ENCODE measurements around the gene RASGEF1C. TPM values are rescaled to one million over a fixed set of nuclear protein-coding genes. Genes with fewer than 3 reads are reported as not detected.

The RASGEF1C gene
- total RNA-seq, 4 donors from 2014 or later: 1.7 TPM; not detected in 3

GRCh38 chr5:180206993-180207392, 2.0 kb downstream of the RASGEF1C start:
- TF ChIP-seq CTCF (IDR thresholded peaks at IDR 0.05) (no peak), POLR2A (IDR thresholded peaks at IDR 0.05) (no peak)
- no peaks in the 10 kb centered on the region for H3K36me3 ChIP-seq
- no peak overlapping the region for H3K4me3 ChIP-seq
- no peak overlapping the region for H3K27ac ChIP-seq
- H3K9me3 ChIP-seq: no peaks in the 10 kb centered on the region
- no peak for DNase-seq
- peaks cover 0 to 5% of the 10 kb centered on the region in 2 donors for H3K27me3 ChIP-seq
- H3K4me1 ChIP-seq: peaks cover 0 to 5% (median 0%) of the 10 kb centered on the region in 4 donors

- Histone ChIP-seq H3K4me1 (peaks cover 0 to 5% (median 0%) of the 10 kb centered on the region in 4 donors), H3K27ac (no peak overlapping the region), H3K27me3 (peaks cover 0 to 5% of the 10 kb centered on the region in 2 donors), H3K9me3 (no peaks in the 10 kb centered on the region), H3K36me3 (no peaks in the 10 kb centered on the region), H3K4me3 (no peak overlapping the region)
- no peak for TF ChIP-seq POLR2A (IDR thresholded peaks at IDR 0.05)
- no peak for TF ChIP-seq CTCF (IDR thresholded peaks at IDR 0.05)
- DNase-seq: no peak
Observed at GRCh38 chr5:180205916-180206315, 3.1 kb downstream of the RASGEF1C start.

GRCh38 chr5:180204276-180204819, 4.7 kb downstream of the RASGEF1C start:
- no peak for DNase-seq
- TF ChIP-seq POLR2A (IDR thresholded peaks at IDR 0.05) (no peak), CTCF (IDR thresholded peaks at IDR 0.05) (no peak)
- no peaks in the 10 kb centered on the region for H3K36me3 ChIP-seq

GRCh38 chr5:180202939-180203573, 6.0 kb downstream of the RASGEF1C start:
- H3K27ac ChIP-seq: no peak overlapping the region
- no peak overlapping the region for H3K4me3 ChIP-seq
- no peaks in the 10 kb centered on the region for H3K9me3 ChIP-seq
- no peaks in the 10 kb centered on the region for H3K36me3 ChIP-seq
- no peak for TF ChIP-seq POLR2A (IDR thresholded peaks at IDR 0.05)
- no peak for TF ChIP-seq CTCF (IDR thresholded peaks at IDR 0.05)
- no peak for DNase-seq
- peaks cover 0 to 5% of the 10 kb centered on the region in 2 donors for H3K27me3 ChIP-seq
- no peaks in the 10 kb centered on the region for H3K4me1 ChIP-seq

More at GRCh38 chr5:180204276-180204819, 4.7 kb downstream of the RASGEF1C start:
- Histone ChIP-seq H3K4me1 (peaks cover 0 to 5% (median 0%) of the 10 kb centered on the region in 4 donors), H3K4me3 (no peak overlapping the region), H3K27me3 (peaks cover 0 to 5% of the 10 kb centered on the region in 2 donors), H3K27ac (no peak overlapping the region), H3K9me3 (no peaks in the 10 kb centered on the region)

GRCh38 chr5:180201051-180201987, 7.7 kb downstream of the RASGEF1C start:
- Histone ChIP-seq H3K27me3 (no peaks in the 10 kb centered on the region), H3K36me3 (no peaks in the 10 kb centered on the region), H3K9me3 (no peaks in the 10 kb centered on the region), H3K4me1 (no peaks in the 10 kb centered on the region), H3K4me3 (no peak overlapping the region), H3K27ac (no peak overlapping the region)
- no peak for DNase-seq
- peak in 4 of 6 experiments; percentile 6 to 26 (median 18) for TF ChIP-seq CTCF (IDR thresholded peaks at IDR 0.05)
- TF ChIP-seq POLR2A (IDR thresholded peaks at IDR 0.05): no peak

All from Peyer's patch (tissue), 4 donors.